Measurements from ENCODE around the gene HERC2.

DNA sequence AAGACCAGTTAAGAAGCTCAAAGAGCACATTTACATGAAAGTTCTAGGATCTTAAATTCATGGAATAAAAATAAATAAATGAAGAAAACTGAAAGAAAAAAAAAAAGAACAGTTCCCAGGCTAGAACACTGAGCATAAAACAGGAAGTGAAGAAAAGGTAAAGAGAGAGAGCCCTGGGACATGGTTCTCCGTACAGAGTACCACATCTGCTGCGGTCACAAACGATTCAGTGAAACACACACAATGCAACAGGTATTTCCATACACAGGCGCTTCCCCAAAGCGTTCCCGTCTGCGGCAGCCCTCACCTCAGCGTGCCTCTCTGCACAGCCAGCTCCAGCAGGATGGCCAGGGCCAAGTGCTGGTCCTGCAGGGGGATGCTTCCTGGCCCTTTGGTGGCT, 49.4 kb downstream of the HERC2 start:
- TF ChIP-seq, protein P1, sequence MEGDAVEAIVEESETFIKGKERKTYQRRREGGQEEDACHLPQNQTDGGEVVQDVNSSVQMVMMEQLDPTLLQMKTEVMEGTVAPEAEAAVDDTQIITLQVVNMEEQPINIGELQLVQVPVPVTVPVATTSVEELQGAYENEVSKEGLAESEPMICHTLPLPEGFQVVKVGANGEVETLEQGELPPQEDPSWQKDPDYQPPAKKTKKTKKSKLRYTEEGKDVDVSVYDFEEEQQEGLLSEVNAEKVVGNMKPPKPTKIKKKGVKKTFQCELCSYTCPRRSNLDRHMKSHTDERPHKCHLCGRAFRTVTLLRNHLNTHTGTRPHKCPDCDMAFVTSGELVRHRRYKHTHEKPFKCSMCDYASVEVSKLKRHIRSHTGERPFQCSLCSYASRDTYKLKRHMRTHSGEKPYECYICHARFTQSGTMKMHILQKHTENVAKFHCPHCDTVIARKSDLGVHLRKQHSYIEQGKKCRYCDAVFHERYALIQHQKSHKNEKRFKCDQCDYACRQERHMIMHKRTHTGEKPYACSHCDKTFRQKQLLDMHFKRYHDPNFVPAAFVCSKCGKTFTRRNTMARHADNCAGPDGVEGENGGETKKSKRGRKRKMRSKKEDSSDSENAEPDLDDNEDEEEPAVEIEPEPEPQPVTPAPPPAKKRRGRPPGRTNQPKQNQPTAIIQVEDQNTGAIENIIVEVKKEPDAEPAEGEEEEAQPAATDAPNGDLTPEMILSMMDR (IDR thresholded peaks at IDR 0.05), result no peak
- TF ChIP-seq TCF7L2 (IDR thresholded peaks at IDR 0.05; ENCODE audit: low read depth, low read length), result no peak
- TF ChIP-seq, protein P2, sequence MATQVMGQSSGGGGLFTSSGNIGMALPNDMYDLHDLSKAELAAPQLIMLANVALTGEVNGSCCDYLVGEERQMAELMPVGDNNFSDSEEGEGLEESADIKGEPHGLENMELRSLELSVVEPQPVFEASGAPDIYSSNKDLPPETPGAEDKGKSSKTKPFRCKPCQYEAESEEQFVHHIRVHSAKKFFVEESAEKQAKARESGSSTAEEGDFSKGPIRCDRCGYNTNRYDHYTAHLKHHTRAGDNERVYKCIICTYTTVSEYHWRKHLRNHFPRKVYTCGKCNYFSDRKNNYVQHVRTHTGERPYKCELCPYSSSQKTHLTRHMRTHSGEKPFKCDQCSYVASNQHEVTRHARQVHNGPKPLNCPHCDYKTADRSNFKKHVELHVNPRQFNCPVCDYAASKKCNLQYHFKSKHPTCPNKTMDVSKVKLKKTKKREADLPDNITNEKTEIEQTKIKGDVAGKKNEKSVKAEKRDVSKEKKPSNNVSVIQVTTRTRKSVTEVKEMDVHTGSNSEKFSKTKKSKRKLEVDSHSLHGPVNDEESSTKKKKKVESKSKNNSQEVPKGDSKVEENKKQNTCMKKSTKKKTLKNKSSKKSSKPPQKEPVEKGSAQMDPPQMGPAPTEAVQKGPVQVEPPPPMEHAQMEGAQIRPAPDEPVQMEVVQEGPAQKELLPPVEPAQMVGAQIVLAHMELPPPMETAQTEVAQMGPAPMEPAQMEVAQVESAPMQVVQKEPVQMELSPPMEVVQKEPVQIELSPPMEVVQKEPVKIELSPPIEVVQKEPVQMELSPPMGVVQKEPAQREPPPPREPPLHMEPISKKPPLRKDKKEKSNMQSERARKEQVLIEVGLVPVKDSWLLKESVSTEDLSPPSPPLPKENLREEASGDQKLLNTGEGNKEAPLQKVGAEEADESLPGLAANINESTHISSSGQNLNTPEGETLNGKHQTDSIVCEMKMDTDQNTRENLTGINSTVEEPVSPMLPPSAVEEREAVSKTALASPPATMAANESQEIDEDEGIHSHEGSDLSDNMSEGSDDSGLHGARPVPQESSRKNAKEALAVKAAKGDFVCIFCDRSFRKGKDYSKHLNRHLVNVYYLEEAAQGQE (IDR thresholded peaks at IDR 0.05; ENCODE audit: insufficient read depth in 1 of 2, low read depth in 2 of 2, low read length in 1 of 2), result no peak
- no peak for TF ChIP-seq POLR2AphosphoS5 (IDR thresholded peaks at IDR 0.05; ENCODE audit: low read depth, low read length)
